ENCODE results near the gene DNAJB4. TPM values are rescaled to one million over a fixed set of nuclear protein-coding genes. Genes with fewer than 3 reads are reported as not detected.

Gene DNAJB4
- total and polyA plus RNA-seq, 2 experiments from 2014 or later, result 12.4 to 12.9 TPM

DNA sequence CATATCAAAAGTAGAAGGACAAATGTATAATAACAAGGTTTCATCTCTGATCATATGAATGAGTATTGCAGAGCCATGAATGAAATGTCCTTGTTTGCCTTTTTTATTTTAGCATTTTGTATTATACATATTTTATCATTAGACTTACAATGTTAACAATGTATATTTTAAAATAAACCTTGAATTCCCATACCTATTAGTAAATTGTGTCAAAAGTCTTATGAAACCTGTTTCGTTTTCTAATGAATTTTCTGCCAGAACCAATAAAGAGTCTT is 646 bp downstream of the DNAJB4 start:
- H3K27me3 Mint-ChIP-seq (ENCODE audit: insufficient read depth, low read depth, poor library complexity), result peaks cover 5% of the 10 kb centered on the region
- peak overlapping the region; percentile 64 for H3K27ac ChIP-seq (ENCODE audit: low read depth)
- H3K4me1 Mint-ChIP-seq, result peaks cover 22% of the 10 kb centered on the region
- peak overlapping the region; percentile 42 for H3K4me3 ChIP-seq
- H3K27ac Mint-ChIP-seq, result peak overlapping the region; percentile 100
- TF ChIP-seq CREB1 (CRISPR knock-in tag; IDR thresholded peaks at IDR 0.05; ENCODE audit: low read depth), result no peak
- TF ChIP-seq, protein P1, sequence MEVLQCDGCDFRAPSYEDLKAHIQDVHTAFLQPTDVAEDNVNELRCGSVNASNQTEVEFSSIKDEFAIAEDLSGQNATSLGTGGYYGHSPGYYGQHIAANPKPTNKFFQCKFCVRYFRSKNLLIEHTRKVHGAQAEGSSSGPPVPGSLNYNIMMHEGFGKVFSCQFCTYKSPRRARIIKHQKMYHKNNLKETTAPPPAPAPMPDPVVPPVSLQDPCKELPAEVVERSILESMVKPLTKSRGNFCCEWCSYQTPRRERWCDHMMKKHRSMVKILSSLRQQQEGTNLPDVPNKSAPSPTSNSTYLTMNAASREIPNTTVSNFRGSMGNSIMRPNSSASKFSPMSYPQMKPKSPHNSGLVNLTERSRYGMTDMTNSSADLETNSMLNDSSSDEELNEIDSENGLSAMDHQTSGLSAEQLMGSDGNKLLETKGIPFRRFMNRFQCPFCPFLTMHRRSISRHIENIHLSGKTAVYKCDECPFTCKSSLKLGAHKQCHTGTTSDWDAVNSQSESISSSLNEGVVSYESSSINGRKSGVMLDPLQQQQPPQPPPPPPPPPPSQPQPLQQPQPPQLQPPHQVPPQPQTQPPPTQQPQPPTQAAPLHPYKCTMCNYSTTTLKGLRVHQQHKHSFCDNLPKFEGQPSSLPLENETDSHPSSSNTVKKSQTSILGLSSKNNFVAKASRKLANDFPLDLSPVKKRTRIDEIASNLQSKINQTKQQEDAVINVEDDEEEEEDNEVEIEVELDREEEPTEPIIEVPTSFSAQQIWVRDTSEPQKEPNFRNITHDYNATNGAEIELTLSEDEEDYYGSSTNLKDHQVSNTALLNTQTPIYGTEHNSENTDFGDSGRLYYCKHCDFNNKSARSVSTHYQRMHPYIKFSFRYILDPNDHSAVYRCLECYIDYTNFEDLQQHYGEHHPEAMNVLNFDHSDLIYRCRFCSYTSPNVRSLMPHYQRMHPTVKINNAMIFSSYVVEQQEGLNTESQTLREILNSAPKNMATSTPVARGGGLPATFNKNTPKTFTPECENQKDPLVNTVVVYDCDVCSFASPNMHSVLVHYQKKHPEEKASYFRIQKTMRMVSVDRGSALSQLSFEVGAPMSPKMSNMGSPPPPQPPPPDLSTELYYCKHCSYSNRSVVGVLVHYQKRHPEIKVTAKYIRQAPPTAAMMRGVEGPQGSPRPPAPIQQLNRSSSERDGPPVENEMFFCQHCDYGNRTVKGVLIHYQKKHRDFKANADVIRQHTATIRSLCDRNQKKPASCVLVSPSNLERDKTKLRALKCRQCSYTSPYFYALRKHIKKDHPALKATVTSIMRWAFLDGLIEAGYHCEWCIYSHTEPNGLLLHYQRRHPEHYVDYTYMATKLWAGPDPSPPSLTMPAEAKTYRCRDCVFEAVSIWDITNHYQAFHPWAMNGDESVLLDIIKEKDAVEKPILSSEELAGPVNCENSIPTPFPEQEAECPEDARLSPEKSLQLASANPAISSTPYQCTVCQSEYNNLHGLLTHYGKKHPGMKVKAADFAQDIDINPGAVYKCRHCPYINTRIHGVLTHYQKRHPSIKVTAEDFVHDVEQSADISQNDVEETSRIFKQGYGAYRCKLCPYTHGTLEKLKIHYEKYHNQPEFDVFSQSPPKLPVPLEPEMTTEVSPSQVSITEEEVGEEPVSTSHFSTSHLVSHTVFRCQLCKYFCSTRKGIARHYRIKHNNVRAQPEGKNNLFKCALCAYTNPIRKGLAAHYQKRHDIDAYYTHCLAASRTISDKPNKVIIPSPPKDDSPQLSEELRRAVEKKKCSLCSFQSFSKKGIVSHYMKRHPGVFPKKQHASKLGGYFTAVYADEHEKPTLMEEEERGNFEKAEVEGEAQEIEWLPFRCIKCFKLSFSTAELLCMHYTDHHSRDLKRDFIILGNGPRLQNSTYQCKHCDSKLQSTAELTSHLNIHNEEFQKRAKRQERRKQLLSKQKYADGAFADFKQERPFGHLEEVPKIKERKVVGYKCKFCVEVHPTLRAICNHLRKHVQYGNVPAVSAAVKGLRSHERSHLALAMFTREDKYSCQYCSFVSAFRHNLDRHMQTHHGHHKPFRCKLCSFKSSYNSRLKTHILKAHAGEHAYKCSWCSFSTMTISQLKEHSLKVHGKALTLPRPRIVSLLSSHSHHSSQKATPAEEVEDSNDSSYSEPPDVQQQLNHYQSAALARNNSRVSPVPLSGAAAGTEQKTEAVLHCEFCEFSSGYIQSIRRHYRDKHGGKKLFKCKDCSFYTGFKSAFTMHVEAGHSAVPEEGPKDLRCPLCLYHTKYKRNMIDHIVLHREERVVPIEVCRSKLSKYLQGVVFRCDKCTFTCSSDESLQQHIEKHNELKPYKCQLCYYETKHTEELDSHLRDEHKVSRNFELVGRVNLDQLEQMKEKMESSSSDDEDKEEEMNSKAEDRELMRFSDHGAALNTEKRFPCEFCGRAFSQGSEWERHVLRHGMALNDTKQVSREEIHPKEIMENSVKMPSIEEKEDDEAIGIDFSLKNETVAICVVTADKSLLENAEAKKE (CRISPR knock-in tag; IDR thresholded peaks at IDR 0.05), result no peak
- TF ChIP-seq, protein P2, sequence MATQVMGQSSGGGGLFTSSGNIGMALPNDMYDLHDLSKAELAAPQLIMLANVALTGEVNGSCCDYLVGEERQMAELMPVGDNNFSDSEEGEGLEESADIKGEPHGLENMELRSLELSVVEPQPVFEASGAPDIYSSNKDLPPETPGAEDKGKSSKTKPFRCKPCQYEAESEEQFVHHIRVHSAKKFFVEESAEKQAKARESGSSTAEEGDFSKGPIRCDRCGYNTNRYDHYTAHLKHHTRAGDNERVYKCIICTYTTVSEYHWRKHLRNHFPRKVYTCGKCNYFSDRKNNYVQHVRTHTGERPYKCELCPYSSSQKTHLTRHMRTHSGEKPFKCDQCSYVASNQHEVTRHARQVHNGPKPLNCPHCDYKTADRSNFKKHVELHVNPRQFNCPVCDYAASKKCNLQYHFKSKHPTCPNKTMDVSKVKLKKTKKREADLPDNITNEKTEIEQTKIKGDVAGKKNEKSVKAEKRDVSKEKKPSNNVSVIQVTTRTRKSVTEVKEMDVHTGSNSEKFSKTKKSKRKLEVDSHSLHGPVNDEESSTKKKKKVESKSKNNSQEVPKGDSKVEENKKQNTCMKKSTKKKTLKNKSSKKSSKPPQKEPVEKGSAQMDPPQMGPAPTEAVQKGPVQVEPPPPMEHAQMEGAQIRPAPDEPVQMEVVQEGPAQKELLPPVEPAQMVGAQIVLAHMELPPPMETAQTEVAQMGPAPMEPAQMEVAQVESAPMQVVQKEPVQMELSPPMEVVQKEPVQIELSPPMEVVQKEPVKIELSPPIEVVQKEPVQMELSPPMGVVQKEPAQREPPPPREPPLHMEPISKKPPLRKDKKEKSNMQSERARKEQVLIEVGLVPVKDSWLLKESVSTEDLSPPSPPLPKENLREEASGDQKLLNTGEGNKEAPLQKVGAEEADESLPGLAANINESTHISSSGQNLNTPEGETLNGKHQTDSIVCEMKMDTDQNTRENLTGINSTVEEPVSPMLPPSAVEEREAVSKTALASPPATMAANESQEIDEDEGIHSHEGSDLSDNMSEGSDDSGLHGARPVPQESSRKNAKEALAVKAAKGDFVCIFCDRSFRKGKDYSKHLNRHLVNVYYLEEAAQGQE (IDR thresholded peaks at IDR 0.05; ENCODE audit: unreplicated experiment), result no peak
- TF ChIP-seq, protein P3, sequence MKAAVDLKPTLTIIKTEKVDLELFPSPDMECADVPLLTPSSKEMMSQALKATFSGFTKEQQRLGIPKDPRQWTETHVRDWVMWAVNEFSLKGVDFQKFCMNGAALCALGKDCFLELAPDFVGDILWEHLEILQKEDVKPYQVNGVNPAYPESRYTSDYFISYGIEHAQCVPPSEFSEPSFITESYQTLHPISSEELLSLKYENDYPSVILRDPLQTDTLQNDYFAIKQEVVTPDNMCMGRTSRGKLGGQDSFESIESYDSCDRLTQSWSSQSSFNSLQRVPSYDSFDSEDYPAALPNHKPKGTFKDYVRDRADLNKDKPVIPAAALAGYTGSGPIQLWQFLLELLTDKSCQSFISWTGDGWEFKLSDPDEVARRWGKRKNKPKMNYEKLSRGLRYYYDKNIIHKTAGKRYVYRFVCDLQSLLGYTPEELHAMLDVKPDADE (IDR thresholded peaks at IDR 0.05), result no peak
- TF ChIP-seq, protein P4, sequence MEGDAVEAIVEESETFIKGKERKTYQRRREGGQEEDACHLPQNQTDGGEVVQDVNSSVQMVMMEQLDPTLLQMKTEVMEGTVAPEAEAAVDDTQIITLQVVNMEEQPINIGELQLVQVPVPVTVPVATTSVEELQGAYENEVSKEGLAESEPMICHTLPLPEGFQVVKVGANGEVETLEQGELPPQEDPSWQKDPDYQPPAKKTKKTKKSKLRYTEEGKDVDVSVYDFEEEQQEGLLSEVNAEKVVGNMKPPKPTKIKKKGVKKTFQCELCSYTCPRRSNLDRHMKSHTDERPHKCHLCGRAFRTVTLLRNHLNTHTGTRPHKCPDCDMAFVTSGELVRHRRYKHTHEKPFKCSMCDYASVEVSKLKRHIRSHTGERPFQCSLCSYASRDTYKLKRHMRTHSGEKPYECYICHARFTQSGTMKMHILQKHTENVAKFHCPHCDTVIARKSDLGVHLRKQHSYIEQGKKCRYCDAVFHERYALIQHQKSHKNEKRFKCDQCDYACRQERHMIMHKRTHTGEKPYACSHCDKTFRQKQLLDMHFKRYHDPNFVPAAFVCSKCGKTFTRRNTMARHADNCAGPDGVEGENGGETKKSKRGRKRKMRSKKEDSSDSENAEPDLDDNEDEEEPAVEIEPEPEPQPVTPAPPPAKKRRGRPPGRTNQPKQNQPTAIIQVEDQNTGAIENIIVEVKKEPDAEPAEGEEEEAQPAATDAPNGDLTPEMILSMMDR (conservative IDR thresholded peaks at IDR 0.05; ENCODE audit: low read depth in 2 of 2), result no peak
- TF ChIP-seq POLR2AphosphoS5 (IDR thresholded peaks at IDR 0.05; ENCODE audit: low read depth), result no peak
- no peak for TF ChIP-seq ZNF331 (CRISPR knock-in tag; IDR thresholded peaks at IDR 0.05; ENCODE audit: low read depth)
- TF ChIP-seq EZH2phosphoT487 (IDR thresholded peaks at IDR 0.05; ENCODE audit: unreplicated experiment), result no peak
- TF ChIP-seq EZH2 (IDR thresholded peaks at IDR 0.05; ENCODE audit: low read depth, unreplicated experiment), result no peak
- TF ChIP-seq ZNF114 (CRISPR knock-in tag; IDR thresholded peaks at IDR 0.05), result no peak
- no peak for TF ChIP-seq STAT1 (IDR thresholded peaks at IDR 0.05; ENCODE audit: unreplicated experiment)
- no peak for TF ChIP-seq NANOG (IDR thresholded peaks at IDR 0.05; ENCODE audit: borderline replicate concordance)
- no peak for TF ChIP-seq JUNB (IDR thresholded peaks at IDR 0.05; ENCODE audit: unreplicated experiment)
- H2AFZ ChIP-seq, result no peak overlapping the region
- peak overlapping the region; percentile 55 for H3K4me2 ChIP-seq
- H3K9me2 ChIP-seq (ENCODE audit: insufficient read depth), result no peaks in the 10 kb centered on the region
- H3K36me3 Mint-ChIP-seq (ENCODE audit: low read depth), result no peaks in the 10 kb centered on the region
- no peak for DNase-seq (ENCODE audit: low spot score)
- H4K20me1 ChIP-seq (replicated peaks; ENCODE audit: insufficient read depth), result no peaks in the 10 kb centered on the region
- H3K9me3 Mint-ChIP-seq, result peaks cover 2% of the 10 kb centered on the region; the same call in 1 of the 3 replicates
- H3K4me1 ChIP-seq (ENCODE audit: insufficient read depth), result peaks cover 22% of the 10 kb centered on the region
- H3F3A ChIP-seq (replicated peaks; ENCODE audit: low read depth), result no peaks in the 10 kb centered on the region
- ATAC-seq, result no peak
- no peaks in the 10 kb centered on the region for H3K27me3 ChIP-seq (ENCODE audit: insufficient read depth)
- H3K79me2 ChIP-seq (replicated peaks; ENCODE audit: insufficient read depth), result no peaks in the 10 kb centered on the region
- H3K36me3 ChIP-seq (ENCODE audit: insufficient read depth), result no peaks in the 10 kb centered on the region
- peak overlapping the region; percentile 69 for H3K4me3 Mint-ChIP-seq

Measured in GM23338 (cell line).